Activated CD4-positive, CD25-positive, alpha-beta regulatory T cell treated with anti-CD3 and anti-CD28 coated beads, Interleukin-2, amount 50 U/mL, for 24 hours (primary cell): Measurements from ENCODE around the gene WNT7A.
"Not testable (repeated sequence)": the region's sequence is repeated elsewhere in the genome, so short reads cannot be mapped to it uniquely, and the experiment has no call there.

Experiments
- ATAC-seq, 2 donors: fragments of 150-1000 bp; cut with Tn5 transposase; one replicate each; pipeline ENCODE4 v1.10.0; 2021; ENCODE audit warnings: mild to moderate bottlenecking in 1 of 2, moderate library complexity in 1 of 2

WNT7A gene

DNA sequence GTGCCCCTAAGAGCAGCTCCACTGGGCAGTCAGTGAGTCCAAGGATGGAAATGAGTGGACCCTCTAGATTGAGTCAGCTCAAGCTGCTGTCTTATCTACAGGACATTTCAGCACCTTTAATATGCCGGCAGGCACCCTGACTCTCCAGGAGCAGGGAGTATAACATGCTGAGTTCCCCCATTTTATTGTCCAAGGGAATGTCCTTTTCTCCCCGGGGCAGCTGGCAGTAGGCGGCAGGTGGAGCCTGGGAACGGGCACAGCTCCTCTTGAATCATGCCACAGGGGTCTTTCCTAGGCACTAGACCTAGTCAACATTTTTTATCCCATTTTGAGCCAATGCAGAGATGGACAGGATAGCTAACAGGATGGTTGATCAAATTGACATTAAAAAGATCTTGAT lies 14.8 kb downstream of the WNT7A start:
- no peak for ATAC-seq

DNA sequence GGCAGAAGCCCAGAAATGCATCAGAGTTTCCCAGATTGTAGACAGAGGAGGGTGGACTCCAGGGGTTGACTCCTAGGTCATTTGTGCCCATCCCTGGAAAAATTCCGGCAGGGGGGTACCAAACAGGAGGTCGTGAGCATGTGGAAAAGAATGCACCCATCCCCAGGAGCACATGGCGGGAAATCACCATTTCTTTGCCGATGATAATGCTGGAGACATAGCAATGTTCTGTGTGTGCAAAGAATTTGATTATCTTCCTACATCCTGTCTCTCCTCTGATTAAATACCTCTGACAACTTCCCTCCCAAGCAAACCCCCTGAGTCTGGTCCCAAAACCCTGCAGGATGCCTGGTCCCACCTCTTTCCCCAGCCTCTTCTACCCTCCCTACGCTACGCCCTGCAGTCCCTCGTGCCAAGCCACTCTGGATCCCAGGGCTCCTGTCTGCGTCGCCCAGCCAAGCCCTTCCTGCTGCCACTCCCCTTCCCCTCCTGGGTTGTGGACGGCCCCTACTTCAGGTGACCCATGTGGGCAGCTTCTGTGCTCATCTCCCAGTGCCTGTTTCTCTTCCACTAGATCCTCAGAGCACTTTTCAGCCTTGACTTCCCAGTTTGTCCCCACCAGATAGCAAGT lies 15.8 kb downstream of the WNT7A start:
- ATAC-seq, result no peak

GRCh38 chr3:13863382-13863952 lies 16.4 kb downstream of the WNT7A start:
- ATAC-seq, result no peak

- ATAC-seq, result no peak
These were observed 18.4 kb downstream of the WNT7A start for GRCh38 chr3:13861461-13861860.

- no peak for ATAC-seq
These were observed 19.9 kb downstream of the WNT7A start for GRCh38 chr3:13860001-13860400.

GRCh38 chr3:13858768-13859520 lies 20.9 kb downstream of the WNT7A start:
- no peak for ATAC-seq

DNA sequence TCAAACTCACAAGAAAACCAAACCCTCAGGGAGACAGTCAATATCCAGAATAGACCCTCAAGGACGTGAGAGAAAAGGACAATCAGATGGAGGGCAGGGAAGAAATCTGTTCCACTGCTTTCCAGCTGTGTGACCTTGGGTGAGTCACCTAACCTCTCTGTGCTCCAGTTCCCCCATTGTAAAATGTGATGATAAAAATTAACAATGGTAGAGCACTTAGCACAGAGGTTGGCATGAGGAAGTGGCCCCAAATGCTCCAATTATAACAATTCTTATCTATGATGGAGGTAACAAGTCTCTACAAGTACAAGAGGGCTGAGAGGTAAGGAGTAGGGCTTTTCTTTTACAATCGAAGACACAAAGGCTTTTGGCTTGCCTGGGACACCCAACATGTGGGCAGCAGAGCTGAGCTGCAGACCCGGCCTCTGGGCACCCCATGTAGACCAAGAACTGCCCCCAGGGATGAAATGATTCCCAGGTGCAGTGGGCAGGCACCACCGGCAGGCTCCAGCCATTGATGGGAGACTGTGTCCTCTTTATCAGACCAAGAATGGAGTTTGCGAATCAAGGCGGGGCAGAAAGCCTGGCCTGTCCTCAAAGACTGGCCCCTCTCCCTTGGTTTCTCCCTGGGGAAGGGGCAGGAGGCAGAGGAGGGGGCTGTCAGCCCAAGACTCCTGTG lies 22.0 kb downstream of the WNT7A start:
- no peak for ATAC-seq

DNA sequence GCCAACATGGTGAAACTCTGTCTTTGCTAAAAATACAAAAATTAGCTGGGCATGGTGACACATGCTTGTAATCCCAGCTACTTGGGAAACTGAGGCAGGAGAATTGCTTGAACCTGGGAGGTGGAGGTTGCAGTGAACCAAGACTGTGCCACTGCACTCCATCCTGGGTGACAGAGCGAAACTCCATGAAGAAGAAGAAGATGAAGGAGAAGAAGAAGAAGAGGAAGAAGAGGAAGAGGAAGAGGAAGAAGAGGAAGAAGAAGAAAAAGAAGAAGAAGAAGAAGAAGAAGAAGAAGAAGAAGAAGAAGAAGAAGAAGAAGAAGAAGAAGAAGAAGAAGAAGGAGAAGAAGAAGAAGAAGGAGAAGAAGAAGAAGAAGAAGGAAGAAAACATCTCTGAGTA lies 23.2 kb downstream of the WNT7A start:
- ATAC-seq, result not testable (repeated sequence)

- ATAC-seq, result no peak
These were observed 23.9 kb downstream of the WNT7A start for GRCh38 chr3:13856006-13856405.

DNA sequence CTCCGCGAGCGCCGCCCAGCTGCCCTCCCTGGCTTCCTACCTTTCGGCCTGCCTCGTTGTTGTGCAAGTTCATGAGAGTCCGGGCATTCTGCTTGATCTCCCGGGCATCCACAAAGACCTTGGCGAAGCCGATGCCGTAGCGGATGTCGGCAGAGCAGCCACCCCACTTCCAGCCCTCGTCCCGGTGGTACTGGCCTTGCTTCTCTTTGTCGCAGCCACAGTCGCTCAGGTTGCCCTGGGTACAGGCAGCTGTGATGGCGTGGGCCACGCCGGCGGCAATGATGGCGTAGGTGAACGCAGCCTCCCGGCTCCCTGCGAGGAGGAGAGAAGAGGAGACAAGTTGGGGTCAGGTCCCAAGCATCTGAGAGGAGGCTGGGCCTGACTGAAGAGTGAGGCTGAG lies 25.4 kb downstream of the WNT7A start:
- ATAC-seq, result no peak

- no peak for ATAC-seq
These were observed 25.9 kb downstream of the WNT7A start for GRCh38 chr3:13853978-13854296.

DNA sequence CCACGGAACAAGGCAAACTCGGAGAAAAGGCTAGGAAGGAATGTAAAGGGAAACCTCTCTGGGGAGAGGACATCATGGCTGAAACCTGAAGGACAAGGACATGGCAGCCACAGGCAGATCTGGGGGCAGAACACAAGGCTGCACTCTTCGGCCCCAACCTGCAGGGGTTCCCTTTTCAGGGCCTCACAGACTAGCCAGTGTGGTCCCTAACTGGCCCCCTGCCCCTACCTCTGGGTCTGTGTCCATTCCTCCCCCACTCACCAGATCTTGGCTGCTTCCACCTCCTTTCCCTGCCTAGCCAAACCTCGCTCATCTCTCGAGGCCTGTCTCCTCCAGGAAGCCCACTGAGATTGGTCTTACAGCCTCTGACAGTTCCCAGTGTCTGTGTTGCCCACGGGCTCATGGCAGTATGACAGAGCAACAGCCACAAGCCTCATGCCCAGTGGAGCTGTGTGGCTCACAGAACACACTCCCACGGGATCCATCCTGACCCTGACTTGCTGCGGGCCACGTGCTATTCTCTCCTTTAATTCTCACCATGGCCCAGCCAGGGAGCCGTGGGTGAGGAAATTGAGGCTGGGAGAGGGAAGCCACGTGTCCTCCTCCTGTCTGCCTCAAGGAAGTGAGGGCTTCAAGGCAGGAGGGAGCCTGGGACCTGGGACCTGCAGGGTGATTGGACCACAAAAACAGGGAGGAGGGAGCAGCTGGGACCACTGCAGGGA lies 26.5 kb downstream of the WNT7A start:
- ATAC-seq, result no peak

DNA sequence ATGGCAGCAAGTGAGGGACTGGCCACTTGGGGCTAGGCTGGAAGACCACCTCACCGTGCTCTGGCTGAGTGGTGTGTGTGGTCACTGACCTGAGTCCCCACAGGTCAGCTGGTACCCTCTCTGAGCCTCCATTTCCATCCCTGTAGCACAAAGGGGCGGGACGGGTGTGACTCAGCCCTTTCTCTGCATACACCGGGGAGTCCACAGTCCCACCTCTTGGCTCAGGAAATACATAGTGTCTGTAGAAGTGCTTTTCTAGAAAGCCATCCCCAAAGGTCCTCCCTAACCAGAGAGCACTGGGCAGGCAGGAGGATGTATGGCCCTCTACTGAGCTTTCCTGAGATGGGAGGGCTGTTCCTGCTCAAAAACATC lies 27.2 kb downstream of the WNT7A start:
- no peak for ATAC-seq

DNA sequence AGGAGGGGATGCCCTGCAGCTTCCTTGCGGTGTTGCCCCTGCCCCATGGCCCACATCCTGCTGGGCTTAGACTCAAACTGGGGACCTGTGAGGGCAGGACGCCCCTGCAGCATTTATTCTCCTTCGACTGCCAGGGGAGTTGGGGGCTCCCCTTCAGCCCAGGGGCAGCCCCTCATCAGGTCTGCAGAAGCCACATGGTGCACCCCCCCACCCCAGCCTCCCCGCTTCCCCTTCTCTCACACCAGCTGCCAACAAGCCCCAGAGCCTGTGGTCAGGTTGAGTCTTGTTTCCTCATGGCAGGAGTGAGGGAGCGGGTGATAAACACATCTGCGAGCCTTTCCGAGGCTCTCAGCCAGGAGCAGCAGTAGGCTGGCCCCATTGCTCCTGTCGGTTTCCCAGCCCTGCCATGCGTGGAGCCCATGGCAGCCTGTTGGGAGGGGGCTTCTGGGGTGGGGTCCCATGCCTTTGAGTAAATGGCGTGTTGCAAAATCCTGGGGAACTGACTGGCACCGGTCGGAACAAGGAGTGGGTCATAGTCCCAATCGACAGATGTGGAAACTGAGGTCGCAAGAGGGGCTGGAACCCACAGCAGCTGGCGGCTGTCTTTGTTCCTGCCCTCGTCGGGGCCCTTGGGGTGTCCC lies 27.8 kb downstream of the WNT7A start:
- ATAC-seq, result no peak

DNA sequence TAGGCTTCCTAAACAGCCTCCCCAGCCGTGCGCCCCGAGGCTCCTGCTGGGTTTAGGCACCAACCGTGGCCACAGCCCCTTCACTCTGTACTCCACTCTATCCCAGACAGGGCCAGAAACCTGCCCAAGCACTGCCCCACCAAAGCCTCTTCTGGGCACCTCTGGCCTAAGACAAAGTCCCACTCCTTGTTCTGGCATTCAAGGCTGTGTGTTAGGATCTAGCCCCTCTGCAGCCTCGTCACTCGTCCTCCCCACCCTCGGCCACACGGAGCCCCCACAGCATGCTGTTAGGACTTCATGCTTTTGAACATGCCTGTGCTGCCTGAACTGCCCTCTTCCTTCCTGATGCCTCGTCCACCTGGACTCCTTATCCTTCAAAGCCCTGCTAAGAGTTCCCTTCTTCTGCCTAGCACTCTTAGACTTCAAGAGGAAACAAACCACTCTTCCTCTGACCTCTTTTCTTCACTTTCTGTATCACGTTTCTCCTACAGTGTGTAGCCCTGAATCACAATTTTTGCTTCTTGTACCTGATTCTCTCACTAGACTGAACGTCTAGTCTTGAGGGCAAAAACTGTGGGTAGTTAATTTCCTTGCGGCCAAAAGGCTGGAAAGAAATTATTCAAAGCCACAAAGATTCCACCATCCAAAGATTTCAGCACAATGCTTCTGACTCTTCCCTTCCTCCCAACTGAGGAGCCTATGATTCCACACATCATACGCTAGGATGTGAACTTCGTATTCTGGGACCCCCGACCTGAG lies 28.6 kb downstream of the WNT7A start:
- ATAC-seq, result no peak

DNA sequence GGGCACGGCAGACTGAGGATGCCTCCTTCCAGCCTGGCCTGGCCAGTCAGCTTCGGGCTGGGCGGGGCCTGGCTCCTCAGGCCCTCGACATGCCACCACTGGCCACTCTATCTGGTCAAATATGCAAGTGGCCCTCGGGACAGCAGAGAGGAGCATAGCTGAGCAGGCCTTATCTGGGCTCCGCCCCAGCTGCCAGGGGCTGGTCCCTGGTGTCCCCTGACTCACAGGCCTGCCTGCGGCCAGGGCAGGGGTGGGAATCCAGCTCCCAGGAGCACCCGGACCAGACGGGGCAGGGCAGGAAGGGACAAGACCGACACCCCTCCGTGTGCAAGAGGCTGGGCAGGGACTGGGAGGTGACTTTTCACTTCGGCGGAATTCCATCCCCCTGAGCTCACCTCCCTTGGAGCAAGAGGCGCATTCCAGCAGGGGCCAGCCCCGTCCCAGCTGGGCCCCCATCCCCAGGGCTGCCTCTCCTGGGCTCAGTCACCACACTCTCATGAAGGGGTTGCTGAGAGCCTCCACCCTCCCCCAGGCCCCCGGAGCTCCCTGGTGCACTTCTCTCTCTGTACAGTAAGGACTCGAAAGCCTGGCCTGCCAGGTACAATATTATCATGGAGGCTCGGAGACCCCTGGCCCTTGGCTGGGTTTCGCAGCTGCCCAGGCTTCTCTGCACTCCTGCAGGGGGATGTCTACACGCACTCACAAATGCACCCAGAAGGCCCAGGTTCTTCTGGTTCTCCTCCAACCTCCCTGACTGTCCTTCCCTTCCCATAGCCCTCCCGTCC lies 29.5 kb downstream of the WNT7A start:
- peak in 1 of 2 donors; percentile 13 for ATAC-seq

DNA sequence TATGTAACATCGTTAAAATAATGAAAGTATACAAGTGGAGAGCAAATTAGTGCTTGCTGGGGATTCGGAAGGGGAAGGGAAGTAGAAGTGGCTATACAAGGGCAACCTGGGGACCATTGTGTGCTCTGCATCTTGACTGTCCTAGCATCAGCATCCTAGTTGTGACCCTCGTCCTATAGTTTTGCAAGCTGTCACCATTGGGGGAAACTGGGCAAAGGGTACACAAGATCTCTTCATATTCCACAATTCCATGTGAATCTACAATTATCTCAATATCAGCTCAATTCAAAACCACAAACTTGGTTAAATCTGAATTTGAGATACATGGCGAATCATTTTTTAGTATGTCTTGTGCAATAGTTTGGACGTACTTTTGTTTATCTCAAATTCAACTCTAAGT lies 30.9 kb downstream of the WNT7A start:
- no peak for ATAC-seq

GRCh38 chr3:13846716-13847570 lies 32.9 kb downstream of the WNT7A start:
- ATAC-seq, result no peak

- ATAC-seq, result no peak
These were observed 33.6 kb downstream of the WNT7A start for GRCh38 chr3:13846238-13846637.

DNA sequence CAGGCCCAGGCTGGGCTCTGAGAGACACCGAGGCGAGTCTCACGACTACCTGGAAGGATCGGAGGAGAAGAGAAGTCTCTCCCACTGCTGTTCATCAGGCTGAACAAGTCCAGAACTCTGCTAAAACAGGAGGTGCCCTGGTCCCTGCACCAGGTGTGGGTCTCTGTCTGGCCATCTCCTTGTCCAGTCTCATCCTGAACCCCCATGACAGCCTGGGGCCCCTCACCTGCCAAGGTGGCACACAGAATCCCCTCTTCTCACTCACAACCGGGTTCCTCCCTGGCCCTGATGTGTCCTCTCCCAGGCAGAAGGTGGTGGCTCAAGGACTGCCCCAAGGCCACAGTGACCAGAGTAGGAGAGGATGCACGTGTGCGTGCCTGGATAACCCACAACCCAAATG lies 34.1 kb downstream of the WNT7A start:
- no peak for ATAC-seq
